Peyer's patch (tissue), 4 donors: ENCODE results near the gene CLEC20A.
"Not testable (repeated sequence)": the region's sequence is repeated elsewhere in the genome, so short reads cannot be mapped to it uniquely, and the experiment has no call there.

Experiments
- CTCF ChIP-seq, 6 experiments: fragments of 450-650 bp in 4 of 6; fragments of 200-600 bp in 2 of 6; sonication (generic) in 1 of 6; IDR thresholded peaks; one replicate each; pipeline ENCODE4 v1.5.1; 2017 to 2019; ENCODE audit warnings: antibody characterized with exemption in 6 of 6, mild to moderate bottlenecking in 3 of 6, moderate library complexity in 1 of 6
- POLR2A ChIP-seq, 2 donors: fragments of 450-650 bp; IDR thresholded peaks; one replicate each; pipeline ENCODE4 v1.5.1; 2017; ENCODE audit warnings: antibody characterized with exemption in 2 of 2, mild to moderate bottlenecking in 2 of 2, moderate library complexity in 2 of 2

GRCh38 chr1:178503316-178503715 lies 6.6 kb upstream of the CLEC20A start:
- TF ChIP-seq POLR2A, CTCF (IDR thresholded peaks at IDR 0.05): not testable (repeated sequence)
